ENCODE data around the gene ARHGAP15.

Gene ARHGAP15

DNA sequence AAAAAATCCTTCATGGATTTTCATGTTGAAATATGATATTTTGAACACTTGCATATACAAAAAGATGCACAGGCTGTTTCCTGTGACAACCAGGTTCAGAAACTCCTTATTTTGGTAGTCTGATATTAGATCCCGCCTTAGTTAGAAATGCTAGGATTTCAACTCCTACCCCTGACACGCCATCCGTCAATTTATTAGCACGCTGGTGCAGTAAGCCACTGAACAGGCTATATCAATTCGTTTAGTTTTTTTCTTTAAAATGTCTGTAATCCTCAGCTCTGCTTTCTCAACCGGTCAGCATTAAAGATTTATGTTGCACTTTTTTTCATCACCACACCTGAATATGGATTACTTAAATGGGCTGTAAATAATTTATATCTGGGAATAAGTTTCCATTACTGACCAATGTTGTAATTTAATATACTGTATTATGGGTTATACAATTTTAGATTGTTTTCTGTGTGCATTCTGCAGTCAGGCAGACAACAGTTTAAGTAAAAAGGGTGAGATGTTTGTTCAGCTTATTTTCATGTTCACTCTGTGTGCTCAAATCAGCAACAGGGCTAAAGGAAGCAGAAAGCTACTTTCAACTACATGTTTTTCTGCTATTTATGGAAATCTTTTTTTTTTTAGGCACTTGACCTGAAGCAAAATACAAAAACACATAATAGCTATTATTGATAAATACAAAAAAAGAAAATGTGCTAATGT is 227.7 kb downstream of the ARHGAP15 start:
- Histone ChIP-seq H3K27ac (no peak overlapping the region), H3K27me3 (ENCODE audit: insufficient read depth, low read depth) (no peaks in the 10 kb centered on the region), H3K79me2 (ENCODE audit: insufficient read depth, low read depth) (no peaks in the 10 kb centered on the region)

DNA sequence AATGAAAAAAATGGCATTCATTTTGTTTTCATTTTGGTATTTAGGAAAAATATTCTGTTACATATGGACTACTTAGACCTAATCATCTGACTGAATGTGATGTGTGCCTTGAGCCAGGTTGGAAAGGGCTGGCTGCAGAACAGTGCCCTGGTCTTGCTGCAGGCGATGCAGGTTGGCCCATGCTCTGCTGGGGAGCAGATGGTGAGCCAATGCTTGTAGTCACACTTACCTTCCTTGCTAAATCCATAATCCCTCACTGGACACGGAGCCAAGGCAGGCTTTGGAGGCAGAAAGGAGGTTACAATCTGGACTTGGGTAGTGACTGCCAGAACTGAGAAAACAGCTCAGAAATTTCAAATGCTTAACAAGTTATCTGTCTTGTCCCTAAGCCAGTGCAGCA is 228.7 kb downstream of the ARHGAP15 start:
- Histone ChIP-seq H3K4me2 (no peak overlapping the region), H3K27ac (no peak overlapping the region), H3K27me3 (ENCODE audit: insufficient read depth, low read depth) (no peaks in the 10 kb centered on the region), H3K4me1 (ENCODE audit: low read depth, poor library complexity, severe bottlenecking) (no peaks in the 10 kb centered on the region), H3K4me3 (IDR thresholded peaks at IDR 0.05; ENCODE audit: insufficient read depth, low read depth, low read length) (no peak overlapping the region), H3K79me2 (ENCODE audit: insufficient read depth, low read depth) (no peaks in the 10 kb centered on the region), H2AFZ (ENCODE audit: low read depth) (no peak overlapping the region), H4K20me1 (ENCODE audit: insufficient read depth) (no peaks in the 10 kb centered on the region), H3K9ac (no peak overlapping the region), H3K36me3 (ENCODE audit: insufficient read depth) (no peaks in the 10 kb centered on the region)
- TF ChIP-seq CTCF (conservative IDR thresholded peaks at IDR 0.05; ENCODE audit: low read depth, low read length): no peak

More for the DNA sequence above, 227.7 kb downstream of the ARHGAP15 start:
- Histone ChIP-seq H3K9ac (no peak overlapping the region), H3K4me3 (IDR thresholded peaks at IDR 0.05; ENCODE audit: insufficient read depth, low read depth, low read length) (no peak overlapping the region), H2AFZ (ENCODE audit: low read depth) (no peak overlapping the region), H4K20me1 (ENCODE audit: insufficient read depth) (no peaks in the 10 kb centered on the region), H3K4me1 (ENCODE audit: low read depth, poor library complexity, severe bottlenecking) (no peaks in the 10 kb centered on the region), H3K4me2 (no peak overlapping the region), H3K36me3 (ENCODE audit: insufficient read depth) (no peaks in the 10 kb centered on the region)
- TF ChIP-seq CTCF (conservative IDR thresholded peaks at IDR 0.05; ENCODE audit: low read depth, low read length): no peak

DNA sequence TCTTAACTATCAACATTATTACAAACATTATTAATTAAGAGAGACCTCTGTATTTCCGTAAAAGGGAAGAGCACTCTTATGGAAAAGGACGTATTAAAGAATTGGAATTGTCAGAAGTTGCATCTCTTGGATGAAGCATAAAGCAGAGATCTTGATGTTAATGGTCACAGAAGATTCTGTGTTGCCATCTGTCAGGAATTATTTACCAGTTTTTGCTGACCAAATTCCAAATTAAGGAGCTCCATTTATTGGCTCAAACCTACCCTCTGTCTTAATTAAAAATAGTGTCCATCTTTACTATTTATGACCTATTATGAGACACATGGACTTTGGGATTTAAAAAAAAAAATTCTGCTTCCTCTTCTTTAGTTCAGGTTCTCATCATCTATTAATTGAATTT is 232.1 kb downstream of the ARHGAP15 start:
- H3K27me3 ChIP-seq (ENCODE audit: insufficient read depth, low read depth): no peaks in the 10 kb centered on the region
- no peaks in the 10 kb centered on the region for H4K20me1 ChIP-seq (ENCODE audit: insufficient read depth)
- no peak for TF ChIP-seq CTCF (conservative IDR thresholded peaks at IDR 0.05; ENCODE audit: low read depth, low read length)

DNA sequence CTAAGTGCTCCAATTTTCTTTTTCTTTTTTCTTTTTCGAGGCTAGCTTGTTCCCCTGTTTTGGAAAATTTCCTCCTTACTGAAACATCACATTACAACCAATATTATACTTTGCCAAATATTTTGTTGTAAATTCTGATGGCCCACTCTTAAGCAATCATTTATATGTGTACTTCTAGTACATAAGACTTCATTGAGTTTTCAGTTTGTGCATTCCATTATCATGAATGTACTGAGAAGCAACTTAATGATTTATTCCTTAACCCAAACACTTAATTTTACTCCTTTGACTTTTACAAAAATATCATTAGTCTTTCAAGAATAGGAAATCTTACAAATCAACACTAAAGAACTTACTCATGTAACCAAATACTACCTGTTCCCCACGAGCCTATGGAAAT is 242.4 kb downstream of the ARHGAP15 start:
- H3K36me3 ChIP-seq (ENCODE audit: insufficient read depth): no peaks in the 10 kb centered on the region
- no peaks in the 10 kb centered on the region for H4K20me1 ChIP-seq (ENCODE audit: insufficient read depth)
- H3K4me2 ChIP-seq: no peak overlapping the region
- no peaks in the 10 kb centered on the region for H3K27me3 ChIP-seq (ENCODE audit: insufficient read depth, low read depth)
- H3K79me2 ChIP-seq (ENCODE audit: insufficient read depth, low read depth): no peaks in the 10 kb centered on the region
- no peaks in the 10 kb centered on the region for H3K4me1 ChIP-seq (ENCODE audit: low read depth, poor library complexity, severe bottlenecking)
- no peak for TF ChIP-seq CTCF (conservative IDR thresholded peaks at IDR 0.05; ENCODE audit: low read depth, low read length)
- no peak overlapping the region for H3K27ac ChIP-seq
- H2AFZ ChIP-seq (ENCODE audit: low read depth): no peak overlapping the region
- H3K4me3 ChIP-seq (IDR thresholded peaks at IDR 0.05; ENCODE audit: insufficient read depth, low read depth, low read length): no peak overlapping the region
- no peak overlapping the region for H3K9ac ChIP-seq

More for the DNA sequence above, 232.1 kb downstream of the ARHGAP15 start:
- no peak overlapping the region for H3K4me2 ChIP-seq
- no peak overlapping the region for H3K9ac ChIP-seq
- H3K4me3 ChIP-seq (IDR thresholded peaks at IDR 0.05; ENCODE audit: insufficient read depth, low read depth, low read length): no peak overlapping the region
- no peak overlapping the region for H3K27ac ChIP-seq
- no peaks in the 10 kb centered on the region for H3K36me3 ChIP-seq (ENCODE audit: insufficient read depth)
- H2AFZ ChIP-seq (ENCODE audit: low read depth): no peak overlapping the region
- no peaks in the 10 kb centered on the region for H3K4me1 ChIP-seq (ENCODE audit: low read depth, poor library complexity, severe bottlenecking)
- H3K79me2 ChIP-seq (ENCODE audit: insufficient read depth, low read depth): no peaks in the 10 kb centered on the region

Measured in KMS-11 (cell line).